Measurements from ENCODE around the gene SLC44A3. TPM values are rescaled to one million over a fixed set of nuclear protein-coding genes. Genes with fewer than 3 reads are reported as not detected.

Gene SLC44A3
- total RNA-seq = not detected

DNA sequence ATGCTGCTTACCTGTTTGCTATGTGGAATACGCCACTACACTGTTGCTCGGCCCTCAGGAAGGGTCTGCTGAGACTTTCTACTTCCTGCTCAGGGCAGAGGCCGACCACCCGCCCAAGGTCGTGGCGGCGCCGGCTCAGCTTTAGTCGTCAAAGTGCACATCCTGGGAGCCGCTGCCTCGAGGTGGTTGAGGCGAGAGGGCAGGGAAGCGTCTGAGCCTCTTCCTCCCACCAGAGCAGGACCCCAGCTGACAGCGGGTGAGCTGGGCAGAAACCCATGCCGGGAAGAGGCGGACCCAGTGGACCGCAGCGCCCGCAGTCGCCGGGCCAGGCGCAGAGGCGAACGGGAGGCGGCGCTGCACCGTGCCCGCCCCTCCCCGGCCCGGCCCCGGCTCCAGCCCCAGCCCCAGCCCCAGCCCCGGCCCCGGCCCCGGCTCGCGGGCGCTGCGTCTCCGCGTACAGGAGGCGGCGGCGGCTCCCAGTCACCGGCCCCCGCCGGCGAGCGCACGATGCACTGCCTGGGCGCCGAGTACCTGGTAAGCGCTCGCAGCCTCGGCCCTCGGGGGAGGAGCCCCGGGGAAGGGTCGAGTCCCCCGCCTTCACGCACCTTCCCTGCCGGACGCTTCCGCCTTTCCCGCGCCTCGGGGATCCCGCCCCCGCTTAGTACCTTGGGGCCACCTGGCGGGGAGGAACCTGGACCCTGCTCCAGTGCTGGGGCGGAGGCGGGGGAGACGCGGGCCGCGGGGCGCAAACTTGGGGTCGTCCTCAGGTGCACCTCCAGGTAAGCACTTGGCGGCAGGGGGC is at the start of gene SLC44A3:
Gene SLC44A3, plus strand, starts transcription at position 413 of the 802 bp plus-strand sequence. Its CDS starts 95 bp downstream, at position 508.
- peak; percentile 58 for DNase-seq (ENCODE audit: low spot score)

GRCh38 chr1:94772230-94772641 is 47.9 kb upstream of the SLC44A3 start:
- Mint-ChIP-seq H3K4me1 (ENCODE audit: low read depth in 2 of 2) (no peaks in the 10 kb centered on the region), H3K27me3 (peaks cover 8 to 12% of the 10 kb centered on the region in 2 donors), H3K4me3 (no peak overlapping the region), H3K36me3 (no peaks in the 10 kb centered on the region), H3K9me3 (no peaks in the 10 kb centered on the region), H3K27ac (no peak overlapping the region)
- ATAC-seq (no peak), DNase-seq (ENCODE audit: low spot score) (no peak)

More for the DNA sequence above, at the start of gene SLC44A3:
- Mint-ChIP-seq H3K4me1 (ENCODE audit: low read depth in 2 of 2) (peaks cover 0 to 5% of the 10 kb centered on the region in 2 donors), H3K36me3 (no peaks in the 10 kb centered on the region), H3K27ac (no peak within 1 kb of the TSS), H3K9me3 (no peaks in the 10 kb centered on the region), H3K4me3 (peak within 1 kb of the TSS; percentile 61), H3K27me3 (peaks cover 23 to 37% of the 10 kb centered on the region in 2 donors)
- ATAC-seq = peak; percentile 80 to 89

DNA sequence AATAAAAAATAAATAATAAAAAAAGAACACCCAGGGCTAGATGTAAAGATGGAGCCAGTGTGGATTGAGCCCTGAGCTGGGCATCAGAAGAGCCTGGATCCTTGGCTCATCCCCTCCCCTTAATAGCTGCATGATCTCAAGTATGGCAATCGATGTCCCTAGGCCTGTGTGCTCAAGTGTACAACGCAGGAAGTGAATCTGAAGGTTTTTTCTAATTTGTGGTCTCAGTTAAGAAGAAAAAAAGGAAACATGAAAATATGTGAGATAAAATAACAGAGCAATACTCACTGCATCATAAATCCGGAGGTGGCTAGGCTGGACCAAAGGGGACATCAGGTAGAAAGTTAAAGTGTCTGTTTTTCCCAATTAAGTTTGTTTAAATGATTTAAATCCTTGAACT is 47.3 kb upstream of the SLC44A3 start:
- ATAC-seq = no peak
- Mint-ChIP-seq H3K27me3 (peaks cover 12 to 15% of the 10 kb centered on the region in 2 donors), H3K4me1 (ENCODE audit: low read depth in 2 of 2) (no peaks in the 10 kb centered on the region), H3K27ac (no peak overlapping the region), H3K4me3 (no peak overlapping the region), H3K36me3 (no peaks in the 10 kb centered on the region), H3K9me3 (no peaks in the 10 kb centered on the region)
- no peak for DNase-seq (ENCODE audit: low spot score)

- no peak overlapping the region for H3K27ac Mint-ChIP-seq
- H3K36me3 Mint-ChIP-seq = no peaks in the 10 kb centered on the region
- H3K4me3 Mint-ChIP-seq = no peak overlapping the region
- ATAC-seq (no peak), DNase-seq (ENCODE audit: low spot score) (no peak)
- no peaks in the 10 kb centered on the region for H3K4me1 Mint-ChIP-seq (ENCODE audit: low read depth in 2 of 2)
- H3K9me3 Mint-ChIP-seq = no peaks in the 10 kb centered on the region
- peaks cover 12 to 15% of the 10 kb centered on the region in 2 donors for H3K27me3 Mint-ChIP-seq
Observed at GRCh38 chr1:94773296-94773809, 46.8 kb upstream of the SLC44A3 start.

DNA sequence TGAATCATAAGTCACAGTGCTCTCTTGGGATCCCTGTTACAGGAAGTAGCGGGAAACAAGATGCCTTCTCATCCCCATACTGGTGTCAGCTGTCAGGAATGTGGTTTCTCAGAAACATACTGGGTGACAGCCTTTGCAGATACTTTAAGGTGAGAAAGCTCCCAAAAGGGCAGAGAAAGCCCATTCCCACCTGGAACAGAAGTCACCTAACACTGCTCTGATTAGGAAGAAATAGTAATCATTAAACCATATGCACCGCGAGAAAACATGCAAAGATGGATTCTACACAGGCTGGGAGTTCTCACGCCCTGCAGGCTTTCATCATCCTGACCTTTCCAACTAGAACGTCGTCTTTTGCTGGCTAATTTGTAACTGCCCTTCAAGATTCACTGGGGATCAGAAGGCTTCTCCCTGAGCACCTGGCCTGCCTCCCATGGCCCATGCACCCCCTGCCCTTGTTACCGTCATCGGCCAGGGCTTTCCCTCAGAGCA is 46.2 kb upstream of the SLC44A3 start:
- Mint-ChIP-seq H3K4me1 (ENCODE audit: low read depth in 2 of 2) (no peaks in the 10 kb centered on the region), H3K27ac (no peak overlapping the region), H3K36me3 (no peaks in the 10 kb centered on the region), H3K9me3 (no peaks in the 10 kb centered on the region), H3K27me3 (peaks cover 14 to 15% of the 10 kb centered on the region in 2 donors), H3K4me3 (no peak overlapping the region)
- DNase-seq (ENCODE audit: low spot score) = no peak
- ATAC-seq = no peak

- no peaks in the 10 kb centered on the region for H3K4me1 Mint-ChIP-seq (ENCODE audit: low read depth in 2 of 2)
- DNase-seq (ENCODE audit: low spot score) (no peak), ATAC-seq (no peak)
- peaks cover 22 to 38% of the 10 kb centered on the region in 2 donors for H3K27me3 Mint-ChIP-seq
- H3K27ac Mint-ChIP-seq = no peak overlapping the region
- H3K36me3 Mint-ChIP-seq = no peaks in the 10 kb centered on the region
- H3K4me3 Mint-ChIP-seq = no peak overlapping the region
- H3K9me3 Mint-ChIP-seq = no peaks in the 10 kb centered on the region
Observed at GRCh38 chr1:94776474-94776873, 43.7 kb upstream of the SLC44A3 start.

- DNase-seq (ENCODE audit: low spot score) (no peak), ATAC-seq (peak in 1 of 2 donors; percentile 12)
- Mint-ChIP-seq H3K27me3 (peaks cover 22 to 39% of the 10 kb centered on the region in 2 donors), H3K27ac (no peak overlapping the region), H3K36me3 (no peaks in the 10 kb centered on the region), H3K9me3 (no peaks in the 10 kb centered on the region), H3K4me1 (ENCODE audit: low read depth in 2 of 2) (no peaks in the 10 kb centered on the region), H3K4me3 (no peak overlapping the region)
Observed at GRCh38 chr1:94777281-94777680, 42.9 kb upstream of the SLC44A3 start.

- Mint-ChIP-seq H3K4me3 (no peak overlapping the region), H3K4me1 (ENCODE audit: low read depth in 2 of 2) (no peaks in the 10 kb centered on the region), H3K27ac (no peak overlapping the region), H3K9me3 (no peaks in the 10 kb centered on the region), H3K36me3 (no peaks in the 10 kb centered on the region), H3K27me3 (peaks cover 27 to 46% of the 10 kb centered on the region in 2 donors)
- ATAC-seq (no peak), DNase-seq (ENCODE audit: low spot score) (no peak)
Observed at GRCh38 chr1:94778808-94779207, 41.3 kb upstream of the SLC44A3 start.

DNA sequence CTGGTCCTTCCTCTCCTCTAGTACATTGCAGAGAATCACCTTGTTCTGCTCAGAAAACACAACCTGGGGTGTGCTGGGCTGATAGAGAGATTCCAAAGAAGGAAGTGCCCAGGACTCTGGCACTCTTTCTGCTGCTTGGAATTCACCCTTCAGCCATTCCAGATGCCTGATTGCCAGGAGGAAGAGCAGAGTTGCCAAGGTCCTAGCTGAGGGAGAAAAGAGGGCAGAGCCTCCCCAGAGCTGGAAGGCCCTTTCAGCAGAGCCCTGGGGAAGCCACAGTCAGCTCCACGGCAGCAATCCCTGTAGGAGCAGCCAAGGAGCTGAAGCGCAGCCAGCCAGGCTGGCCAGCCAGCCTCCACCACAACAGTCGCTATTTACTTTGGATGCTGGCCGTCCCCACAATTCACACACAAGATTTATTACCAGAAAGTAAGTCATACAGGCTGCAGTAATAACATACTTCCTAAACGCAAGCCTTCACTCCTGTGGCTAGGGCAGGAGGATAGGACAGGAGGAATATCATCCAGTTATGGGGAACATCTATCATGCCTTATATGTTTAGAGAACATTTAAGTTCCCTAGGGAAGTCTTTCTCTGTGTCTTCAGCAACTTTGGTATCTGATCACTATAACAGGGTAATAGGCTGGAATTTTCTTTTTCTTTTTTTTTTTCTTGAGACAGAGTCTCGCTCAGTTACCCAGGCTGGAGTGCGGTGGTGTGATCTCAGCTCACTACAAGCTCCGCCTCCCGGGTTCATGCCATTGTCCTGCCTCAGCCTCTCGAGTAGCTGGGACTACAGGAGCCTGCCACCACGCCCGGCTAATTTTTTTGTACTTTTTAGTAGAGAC is 36.6 kb upstream of the SLC44A3 start:
- no peak for DNase-seq (ENCODE audit: low spot score)
- no peaks in the 10 kb centered on the region for H3K4me1 Mint-ChIP-seq (ENCODE audit: low read depth in 2 of 2)
- H3K36me3 Mint-ChIP-seq = no peaks in the 10 kb centered on the region
- no peaks in the 10 kb centered on the region for H3K9me3 Mint-ChIP-seq
- no peak overlapping the region for H3K27ac Mint-ChIP-seq
- ATAC-seq = no peak
- H3K27me3 Mint-ChIP-seq = peaks cover 23 to 40% of the 10 kb centered on the region in 2 donors
- H3K4me3 Mint-ChIP-seq = no peak overlapping the region

- DNase-seq (ENCODE audit: low spot score) (no peak), ATAC-seq (no peak)
- Mint-ChIP-seq H3K4me3 (no peak overlapping the region), H3K27ac (no peak overlapping the region), H3K4me1 (ENCODE audit: low read depth in 2 of 2) (no peaks in the 10 kb centered on the region), H3K36me3 (no peaks in the 10 kb centered on the region), H3K27me3 (peaks cover 22 to 36% of the 10 kb centered on the region in 2 donors), H3K9me3 (no peaks in the 10 kb centered on the region)
Observed at GRCh38 chr1:94784190-94784515, 36.0 kb upstream of the SLC44A3 start.

- no peaks in the 10 kb centered on the region for H3K9me3 Mint-ChIP-seq
- peaks cover 17 to 19% of the 10 kb centered on the region in 2 donors for H3K27me3 Mint-ChIP-seq
- no peaks in the 10 kb centered on the region for H3K4me1 Mint-ChIP-seq (ENCODE audit: low read depth in 2 of 2)
- DNase-seq (ENCODE audit: low spot score) (no peak), ATAC-seq (no peak)
- no peak overlapping the region for H3K27ac Mint-ChIP-seq
- H3K36me3 Mint-ChIP-seq = no peaks in the 10 kb centered on the region
- H3K4me3 Mint-ChIP-seq = no peak overlapping the region
Observed at GRCh38 chr1:94787691-94788090, 32.5 kb upstream of the SLC44A3 start.

DNA sequence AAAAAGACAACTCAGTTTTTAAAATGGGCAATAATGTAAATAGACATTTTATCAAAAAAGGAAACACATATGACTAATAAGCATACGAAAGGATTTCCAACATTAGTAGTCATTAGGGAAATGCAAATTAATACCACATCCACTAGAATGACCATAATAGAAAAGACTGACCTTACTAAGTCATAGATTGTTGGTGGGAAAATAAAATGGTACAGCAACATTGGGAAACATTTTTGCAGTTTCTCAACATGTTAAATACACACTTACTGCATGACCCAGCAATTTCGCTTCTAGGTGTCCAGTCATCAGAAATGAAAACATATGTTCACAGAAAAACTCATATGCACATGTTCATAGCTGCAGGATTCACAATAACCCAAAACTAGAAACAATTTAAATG is 29.9 kb upstream of the SLC44A3 start:
- Mint-ChIP-seq H3K9me3 (no peaks in the 10 kb centered on the region), H3K27ac (no peak overlapping the region), H3K4me1 (ENCODE audit: low read depth in 2 of 2) (peaks cover 0 to 2% of the 10 kb centered on the region in 2 donors), H3K36me3 (no peaks in the 10 kb centered on the region), H3K27me3 (peaks cover 12 to 13% of the 10 kb centered on the region in 2 donors), H3K4me3 (no peak overlapping the region)
- ATAC-seq (no peak), DNase-seq (ENCODE audit: low spot score) (no peak)

DNA sequence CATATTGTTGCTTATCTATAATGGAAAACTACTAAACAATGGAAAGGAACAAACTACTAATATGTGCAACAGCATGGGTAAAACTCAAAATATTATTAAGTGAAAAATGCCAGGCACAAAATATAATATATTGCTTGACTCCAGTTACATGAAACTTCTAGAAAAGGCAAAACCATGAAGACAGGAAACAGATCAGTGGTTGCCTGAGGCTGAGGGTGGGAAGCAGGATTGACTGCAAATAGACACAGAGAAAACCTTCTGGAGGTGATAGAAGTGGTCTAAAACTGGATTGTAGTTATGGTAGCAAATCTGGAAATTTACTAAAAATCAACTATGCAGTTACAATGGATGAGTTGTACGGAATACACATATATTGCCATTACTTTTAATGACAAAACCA is 29.5 kb upstream of the SLC44A3 start:
- no peak for ATAC-seq
- no peaks in the 10 kb centered on the region for H3K36me3 Mint-ChIP-seq

More for the DNA sequence above, 29.5 kb upstream of the SLC44A3 start:
- peaks cover 12 to 13% of the 10 kb centered on the region in 2 donors for H3K27me3 Mint-ChIP-seq
- DNase-seq (ENCODE audit: low spot score) = no peak
- H3K27ac Mint-ChIP-seq = no peak overlapping the region
- peaks cover 0 to 2% of the 10 kb centered on the region in 2 donors for H3K4me1 Mint-ChIP-seq (ENCODE audit: low read depth in 2 of 2)
- H3K4me3 Mint-ChIP-seq = no peak overlapping the region
- H3K9me3 Mint-ChIP-seq = no peaks in the 10 kb centered on the region
